NCI-H345 (cell line): Measurements from ENCODE around the gene GATM.
"Not testable (repeated sequence)": the region's sequence is repeated elsewhere in the genome, so short reads cannot be mapped to it uniquely, and the experiment has no call there.

Experiments used
- DNase-seq: peaks from one replicate; lab custom pipeline; 2025; lab: John Stamatoyannopoulos, UW

Gene GATM

DNA sequence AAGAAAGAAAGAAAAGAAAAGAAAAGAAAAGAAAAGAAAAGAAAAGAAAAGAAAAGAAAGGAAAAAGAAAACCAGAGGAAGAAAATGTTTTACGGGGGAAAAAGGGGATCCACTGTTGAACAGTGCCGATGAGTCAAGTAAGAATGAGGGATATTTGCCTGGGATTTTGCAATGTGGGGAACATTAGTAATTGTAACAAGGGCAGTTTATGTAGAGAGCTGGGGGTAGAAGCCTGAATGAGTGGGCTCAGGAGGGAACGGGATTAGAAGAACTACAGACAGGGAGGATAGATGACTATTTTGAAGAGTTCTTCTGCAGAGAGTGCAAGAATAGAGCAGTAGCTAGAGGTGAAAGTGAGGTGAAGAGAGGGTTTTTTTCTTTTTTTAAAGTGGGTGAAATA lies 28.7 kb downstream of the GATM start:
- DNase-seq, result no peak

DNA sequence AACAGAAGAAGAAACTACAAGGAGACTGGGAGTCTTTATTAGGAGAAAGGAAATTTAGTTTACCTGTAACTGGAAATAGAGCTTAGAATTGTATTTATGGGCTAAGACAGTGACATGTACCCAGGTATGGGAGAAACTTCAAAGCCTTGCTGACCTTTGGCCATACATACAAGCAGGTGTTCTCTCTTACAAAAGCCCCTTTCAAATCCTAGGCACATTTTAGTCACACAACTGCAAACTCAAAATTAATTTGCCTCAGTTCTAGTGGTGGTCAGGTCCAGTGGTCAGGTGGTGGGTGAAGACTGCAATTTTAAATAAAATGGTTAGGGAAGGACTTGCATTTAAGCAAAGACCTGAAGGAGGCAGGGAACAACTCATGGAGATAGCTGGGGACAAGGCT lies 30.4 kb downstream of the GATM start:
- DNase-seq, result no peak

DNA sequence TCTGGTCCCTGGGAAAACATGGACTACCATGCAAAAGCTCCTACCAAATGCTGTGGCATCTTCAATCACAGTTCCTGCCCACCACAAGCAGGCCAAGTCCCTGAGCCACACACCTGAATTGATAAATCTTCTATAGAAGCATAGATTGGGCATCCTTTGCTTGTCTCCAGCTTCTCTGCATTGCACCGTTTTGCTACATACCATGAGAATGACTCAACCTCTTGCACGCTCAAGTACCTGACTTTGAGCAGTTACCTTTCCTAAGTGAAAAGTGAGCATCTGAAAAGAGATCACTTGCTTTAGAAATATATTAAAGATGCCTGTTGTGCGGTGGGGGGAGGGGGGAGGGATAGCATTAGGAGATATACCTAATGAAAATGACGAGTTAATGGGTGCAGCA lies 31.3 kb downstream of the GATM start:
- no peak for DNase-seq

DNA sequence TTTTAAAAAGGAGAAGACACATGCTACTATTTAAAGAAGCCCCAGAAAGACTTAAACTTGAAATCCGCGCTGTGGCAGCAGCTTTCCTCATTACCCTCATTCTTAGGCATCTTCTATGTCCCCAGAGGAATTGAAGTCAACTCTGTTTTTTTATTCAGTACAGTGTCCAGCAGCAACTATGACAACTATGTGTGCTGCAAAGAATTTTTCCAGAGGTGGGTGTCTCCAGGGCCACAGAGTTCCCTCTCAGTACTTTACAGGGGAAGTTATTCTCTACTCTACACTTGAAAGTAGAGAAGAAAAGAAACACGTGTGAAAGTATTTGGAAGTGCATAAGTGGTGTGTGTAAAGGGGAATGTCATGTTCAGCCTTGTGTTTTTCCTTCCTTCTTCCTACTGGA lies 32.0 kb downstream of the GATM start:
- no peak for DNase-seq

DNA sequence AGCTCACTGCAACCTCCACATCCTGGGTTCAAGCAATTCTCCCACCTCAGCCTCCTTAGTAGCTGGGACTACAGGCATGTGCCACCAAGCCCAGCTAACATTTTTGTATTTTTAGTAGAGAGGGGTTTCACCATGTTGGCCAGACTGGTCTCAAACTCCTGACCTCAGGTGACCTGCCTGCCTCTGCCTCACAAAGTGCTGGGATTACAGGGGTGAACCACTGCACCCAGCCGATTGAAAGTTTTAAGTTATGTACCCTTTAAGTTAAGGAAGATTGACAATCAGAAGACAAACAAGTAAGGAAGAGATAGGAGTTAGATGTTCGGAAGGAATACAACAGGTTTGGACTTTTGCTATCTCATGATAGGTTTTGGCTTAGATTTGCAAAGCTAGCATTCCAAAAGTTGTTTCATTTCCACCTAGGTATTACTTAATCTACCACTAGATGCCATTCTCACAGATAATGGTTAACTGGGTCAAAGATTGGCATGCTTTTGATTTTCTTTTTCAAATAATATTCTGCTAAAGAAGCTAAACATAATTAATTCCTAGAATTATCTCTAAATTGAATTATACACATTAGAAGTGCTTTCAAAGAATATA lies 35.0 kb downstream of the GATM start:
- DNase-seq, result no peak

DNA sequence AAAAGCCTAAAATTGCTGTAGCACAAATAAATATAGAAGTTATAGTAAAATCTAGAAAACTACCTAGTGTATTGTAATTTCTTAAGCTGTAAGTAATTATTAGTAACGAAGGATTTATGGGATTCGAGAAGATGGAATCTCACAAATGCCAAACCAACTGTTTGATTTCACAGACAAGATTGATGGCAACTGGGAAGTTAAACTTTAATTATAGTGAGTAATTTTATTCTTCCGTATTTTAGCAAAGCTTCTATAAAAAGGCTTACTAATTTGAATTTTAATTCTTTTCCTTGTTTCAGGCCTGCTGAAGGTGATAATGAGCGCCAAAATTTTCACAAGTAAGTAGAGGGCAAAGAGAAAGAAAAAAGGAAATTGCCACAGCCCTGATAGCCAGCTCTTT lies 36.6 kb downstream of the GATM start:
- no peak for DNase-seq

DNA sequence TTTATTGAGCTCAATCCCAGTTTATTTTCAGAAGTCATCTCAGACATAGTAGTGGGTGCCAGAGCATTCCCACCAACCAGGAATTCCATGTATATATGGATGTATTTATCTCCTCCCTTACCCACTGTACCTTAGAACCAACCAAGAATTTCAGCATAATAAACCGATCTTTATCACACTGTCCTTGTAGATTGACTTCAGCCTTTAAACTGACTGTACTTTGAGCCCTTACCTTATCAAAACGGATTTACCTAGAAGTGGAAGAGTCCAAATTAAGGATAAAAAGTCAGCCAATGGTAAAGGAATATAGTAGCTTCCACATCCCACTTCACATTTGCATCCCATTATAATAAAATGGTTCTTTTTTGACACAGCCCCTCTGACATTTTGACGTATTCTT lies 37.9 kb downstream of the GATM start:
- DNase-seq, result no peak

DNA sequence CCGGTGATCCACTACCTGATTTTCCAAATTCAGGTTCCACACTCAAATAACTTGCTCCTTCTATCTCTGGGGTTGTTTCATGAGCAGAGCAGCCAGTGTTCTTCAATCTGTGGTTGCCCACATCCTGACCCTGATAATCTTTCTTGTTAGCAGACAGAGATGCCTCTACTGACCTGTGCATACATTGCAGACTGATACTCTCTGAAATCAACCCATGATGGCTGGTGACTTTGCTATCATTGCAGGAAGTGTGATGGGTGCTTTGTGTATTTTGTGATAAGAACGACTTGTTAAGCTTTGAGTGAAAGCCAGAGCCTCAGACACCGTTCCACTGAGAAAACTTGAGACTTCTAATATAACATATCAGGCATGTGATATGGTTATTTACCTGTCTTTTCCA lies 39.9 kb downstream of the GATM start:
- DNase-seq, result no peak

DNA sequence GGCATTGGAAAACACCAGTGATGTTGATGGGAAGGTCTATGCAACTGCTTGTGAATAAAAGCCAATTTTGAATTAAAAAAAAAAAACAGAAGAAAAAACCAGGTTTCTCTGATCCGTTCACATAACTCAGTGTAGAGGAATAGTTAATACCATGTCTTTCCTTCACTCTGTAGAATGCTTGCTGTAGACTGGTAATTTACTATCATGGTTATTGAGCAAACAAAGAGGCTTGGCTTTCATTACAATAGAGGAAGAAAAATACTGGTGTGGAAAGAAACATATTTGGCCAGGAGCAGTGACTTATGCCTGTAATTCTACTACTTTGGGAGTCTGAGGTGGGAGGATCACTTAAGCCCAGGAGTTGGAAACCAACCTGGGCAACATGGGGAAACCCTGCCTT lies 41.1 kb downstream of the GATM start:
- no peak for DNase-seq

DNA sequence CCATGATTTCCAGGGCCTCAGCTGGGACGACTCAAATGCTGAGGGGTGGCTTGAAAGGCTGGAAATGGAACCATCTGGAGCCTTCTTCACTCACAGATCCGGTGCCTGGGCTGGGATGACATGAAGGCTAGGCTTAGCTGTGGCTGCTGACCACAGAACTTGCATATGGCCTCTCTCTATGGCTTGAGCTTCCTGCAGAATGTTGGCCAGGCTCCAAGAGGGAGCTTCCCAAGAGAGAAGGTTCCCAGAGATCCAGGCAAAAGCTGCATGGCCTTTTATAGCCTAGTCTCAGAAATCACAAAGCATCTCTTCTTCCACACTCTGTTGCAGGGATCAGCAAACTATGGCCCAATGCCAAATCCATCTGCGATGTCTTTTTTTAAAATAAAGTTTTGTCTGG lies 44.8 kb downstream of the GATM start:
- DNase-seq, result peak; percentile 1

DNA sequence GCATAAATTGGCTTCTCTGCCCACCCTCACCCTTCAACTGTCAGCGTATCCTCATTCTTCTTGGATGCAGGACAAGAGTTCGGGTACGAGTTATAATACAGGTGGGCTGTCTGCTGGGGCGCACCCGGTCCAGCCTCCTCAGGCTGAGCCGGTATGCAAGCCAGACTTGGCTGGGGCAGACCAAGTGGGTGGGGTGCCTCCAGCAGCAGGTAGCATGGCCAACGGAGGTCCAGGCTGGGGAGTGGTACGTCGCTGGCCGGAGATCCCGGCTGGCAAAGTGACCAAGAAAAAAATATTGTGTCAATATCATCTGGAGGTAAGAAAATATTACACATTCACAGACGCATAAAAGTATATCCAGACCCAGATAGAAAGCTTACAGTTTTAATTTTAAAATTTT lies 45.6 kb downstream of the GATM start:
- no peak for DNase-seq

DNA sequence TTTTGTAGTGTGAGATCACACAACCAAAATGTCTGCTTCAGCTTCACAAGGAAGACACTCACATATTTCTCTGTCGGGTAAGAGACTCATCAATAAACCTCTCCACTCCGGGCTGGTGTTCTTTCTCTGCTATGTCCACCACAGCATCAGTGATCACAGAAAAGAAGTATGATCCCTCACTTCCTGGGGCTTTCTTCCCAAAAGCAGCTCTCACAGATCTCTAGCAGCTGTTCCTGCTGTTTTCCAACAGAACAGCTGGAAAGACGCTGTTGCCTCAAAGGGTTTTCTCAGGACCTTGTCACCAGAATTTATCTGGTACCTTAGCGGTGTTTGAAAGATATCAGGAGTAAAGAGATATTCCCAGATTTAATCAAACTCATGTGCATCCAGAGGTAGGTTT lies 46.4 kb downstream of the GATM start:
- no peak for DNase-seq

DNA sequence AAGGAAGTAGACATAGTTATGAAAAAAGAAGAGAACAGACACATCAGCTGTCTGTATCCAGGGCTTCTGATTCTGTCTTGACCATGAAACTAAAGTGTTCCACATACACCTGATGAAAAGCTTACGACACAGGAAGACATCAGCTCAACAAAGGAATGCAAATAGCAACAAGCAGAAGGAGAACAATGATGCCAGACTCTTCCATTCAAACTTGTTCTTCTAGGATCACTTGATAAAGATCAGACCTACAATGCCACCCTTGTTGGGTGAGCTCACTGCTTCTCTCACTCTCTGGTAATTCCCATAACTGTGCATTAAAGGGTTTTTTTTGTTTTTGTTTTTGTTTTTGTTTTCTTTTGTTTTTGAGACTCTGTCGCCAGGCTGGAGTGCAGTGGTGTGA lies 49.7 kb downstream of the GATM start:
- no peak for DNase-seq

DNA sequence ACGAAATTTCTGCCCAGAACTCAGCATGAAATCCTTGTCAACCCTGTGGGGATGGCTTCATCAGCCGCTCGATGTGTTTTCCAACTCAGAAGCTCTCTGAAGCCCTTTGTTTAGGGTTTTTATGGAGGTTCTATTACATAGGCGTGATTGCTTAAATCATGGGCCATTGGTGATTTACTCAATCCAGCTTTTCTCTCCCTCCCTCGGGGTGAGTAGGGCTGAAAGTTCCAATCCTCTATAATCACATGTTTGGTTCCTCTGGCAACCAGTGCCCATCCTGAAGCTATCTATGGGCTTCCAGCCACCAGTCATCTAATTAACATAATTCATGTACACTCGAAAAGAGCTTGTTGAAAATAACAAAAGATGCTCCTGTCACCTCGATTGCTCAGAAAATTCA lies 51.6 kb downstream of the GATM start:
- peak; percentile 3 for DNase-seq

DNA sequence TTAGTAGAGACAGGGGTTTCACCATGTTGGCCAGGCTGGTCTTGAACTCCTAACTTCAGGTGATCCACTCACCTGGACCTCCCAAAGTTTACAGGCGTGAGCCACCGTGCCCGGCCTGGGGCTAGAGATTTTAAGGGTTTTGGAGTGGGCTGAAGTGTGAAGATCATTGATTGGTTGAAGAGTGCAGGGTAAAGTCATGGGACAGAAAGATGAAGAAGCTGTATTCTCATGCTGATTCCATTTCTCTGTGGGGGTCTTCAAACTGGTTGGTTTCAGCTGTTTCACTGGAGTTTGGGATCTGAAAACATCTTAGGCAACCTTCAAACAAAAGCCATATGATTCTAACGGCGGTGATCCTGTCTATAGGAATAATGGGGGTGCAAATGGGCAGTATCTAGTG lies 52.1 kb downstream of the GATM start:
- DNase-seq, result no peak

DNA sequence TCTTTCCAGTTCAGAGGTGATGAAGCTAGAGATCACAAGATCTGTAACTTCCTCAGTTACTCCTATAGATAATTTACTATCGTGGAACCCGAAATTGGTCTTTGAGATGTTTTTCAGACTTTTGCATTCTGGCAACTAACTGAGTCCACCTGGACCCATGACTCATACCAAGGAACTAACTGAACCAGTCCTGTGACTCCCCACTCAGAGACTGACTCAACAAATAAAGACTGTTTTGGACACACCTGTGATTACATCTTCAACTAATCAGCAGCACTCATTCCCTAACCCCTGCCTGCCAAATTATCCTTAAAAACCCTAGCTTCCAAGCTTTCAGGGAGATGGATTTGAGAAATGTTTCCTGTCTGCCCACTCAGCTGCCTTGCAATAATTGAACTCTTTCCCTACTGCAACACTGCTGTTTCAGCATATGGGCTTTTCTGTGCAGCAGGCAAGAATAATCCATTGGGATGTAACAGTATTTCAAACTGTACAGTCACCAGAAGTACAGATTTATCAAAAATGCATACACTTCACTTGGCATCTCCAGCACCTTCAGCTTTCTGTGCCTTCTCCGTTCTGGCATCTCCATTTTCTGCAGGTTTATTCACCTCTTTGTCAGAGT lies 57.7 kb downstream of the GATM start:
- no peak for DNase-seq

DNA sequence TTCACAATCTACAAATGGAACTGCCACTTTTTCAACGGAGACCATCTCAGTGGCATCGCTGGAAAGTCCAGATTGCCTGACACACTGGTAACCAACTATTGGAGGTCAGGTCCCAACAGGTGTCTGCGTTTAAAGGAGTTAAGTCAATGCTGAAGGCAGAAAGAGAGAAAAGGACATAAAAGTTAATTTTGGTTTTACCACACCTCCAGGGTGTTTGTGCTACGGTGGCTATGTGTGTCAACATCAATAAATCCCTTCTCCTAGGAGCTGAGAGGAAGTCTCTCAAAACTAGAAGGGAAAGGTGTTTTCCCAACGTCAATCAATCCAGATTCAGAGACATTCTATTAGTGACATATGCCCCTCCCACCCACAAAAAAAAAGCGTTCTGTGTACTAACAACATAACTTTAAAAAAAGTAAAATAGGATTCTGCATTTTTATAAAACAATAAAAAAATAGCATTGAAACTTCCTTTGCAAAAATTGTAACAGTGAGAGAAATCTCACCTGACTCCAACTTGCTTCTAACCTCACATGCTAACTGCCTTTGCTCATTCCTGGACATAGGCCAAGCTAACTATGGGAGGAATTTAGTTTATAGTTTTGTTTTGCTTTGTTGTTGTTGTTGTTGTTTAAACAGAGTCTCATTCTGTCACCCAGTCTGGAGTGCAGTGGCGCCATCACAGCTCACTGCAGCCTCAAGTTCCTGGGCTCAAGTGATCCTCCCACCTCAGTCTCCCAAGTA lies 58.7 kb downstream of the GATM start:
- no peak for DNase-seq

DNA sequence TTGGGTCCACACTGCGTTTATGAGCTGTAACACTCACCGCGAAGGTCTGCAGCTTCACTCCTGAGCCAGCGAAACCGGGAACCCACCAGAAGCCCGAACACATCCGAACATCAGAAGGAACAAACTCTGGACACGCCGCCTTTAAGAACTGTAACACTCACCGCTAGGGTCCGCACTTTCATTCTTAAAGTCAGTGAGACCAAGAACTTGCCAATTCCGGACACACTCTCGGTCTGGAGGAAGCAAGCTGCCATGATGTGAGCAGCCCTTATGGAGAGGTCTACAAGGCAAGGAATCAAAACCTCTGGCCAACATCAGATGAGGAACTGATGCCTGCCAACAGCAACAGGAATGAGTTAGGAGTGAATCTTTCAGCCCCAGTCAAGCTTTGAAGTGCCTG lies 63.4 kb downstream of the GATM start:
- no peak for DNase-seq

DNA sequence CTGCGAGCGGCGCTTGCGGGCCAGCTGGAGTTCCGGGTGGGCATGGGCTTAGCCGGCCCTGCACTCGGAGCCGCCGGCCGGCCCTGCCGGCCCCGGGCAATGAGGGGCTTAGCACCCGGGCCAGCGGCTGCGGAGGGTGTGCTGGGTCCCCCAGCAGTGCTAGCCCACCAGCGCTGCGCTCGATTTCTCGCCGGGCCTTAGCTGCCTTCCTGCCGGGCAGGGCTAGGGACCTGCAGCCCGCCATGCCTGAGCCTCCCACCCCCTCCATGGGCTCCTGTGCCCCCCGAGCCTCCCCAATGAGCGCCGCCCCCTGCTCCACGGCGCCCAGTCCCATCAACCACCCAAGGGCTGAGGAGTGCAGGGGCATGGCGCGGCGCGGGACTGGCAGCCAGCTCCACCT lies 64.2 kb downstream of the GATM start:
- not testable (repeated sequence) for DNase-seq
